Loucy (cell line): ENCODE results near the gene UBAC2.

Source experiments
- EZH2phosphoT487 ChIP-seq: fragments of 200-600 bp; IDR thresholded peaks from 2 replicates; pipeline ENCODE4 v1.6.1; 2018; ENCODE audit warnings: antibody characterized with exemption, mild to moderate bottlenecking, moderate library complexity, borderline replicate concordance
- TF ChIP-seq, protein P1 (sequence below): fragments of 200-600 bp; sonication (generic); conservative IDR thresholded peaks from 2 replicates; pipeline ENCODE4 v1.5.1; 2014; ENCODE audit warnings: mild to moderate bottlenecking, antibody characterized with exemption, low read length

GRCh38 chr13:99374169-99374991 is 173.7 kb downstream of the UBAC2 start:
- TF ChIP-seq, protein P1, sequence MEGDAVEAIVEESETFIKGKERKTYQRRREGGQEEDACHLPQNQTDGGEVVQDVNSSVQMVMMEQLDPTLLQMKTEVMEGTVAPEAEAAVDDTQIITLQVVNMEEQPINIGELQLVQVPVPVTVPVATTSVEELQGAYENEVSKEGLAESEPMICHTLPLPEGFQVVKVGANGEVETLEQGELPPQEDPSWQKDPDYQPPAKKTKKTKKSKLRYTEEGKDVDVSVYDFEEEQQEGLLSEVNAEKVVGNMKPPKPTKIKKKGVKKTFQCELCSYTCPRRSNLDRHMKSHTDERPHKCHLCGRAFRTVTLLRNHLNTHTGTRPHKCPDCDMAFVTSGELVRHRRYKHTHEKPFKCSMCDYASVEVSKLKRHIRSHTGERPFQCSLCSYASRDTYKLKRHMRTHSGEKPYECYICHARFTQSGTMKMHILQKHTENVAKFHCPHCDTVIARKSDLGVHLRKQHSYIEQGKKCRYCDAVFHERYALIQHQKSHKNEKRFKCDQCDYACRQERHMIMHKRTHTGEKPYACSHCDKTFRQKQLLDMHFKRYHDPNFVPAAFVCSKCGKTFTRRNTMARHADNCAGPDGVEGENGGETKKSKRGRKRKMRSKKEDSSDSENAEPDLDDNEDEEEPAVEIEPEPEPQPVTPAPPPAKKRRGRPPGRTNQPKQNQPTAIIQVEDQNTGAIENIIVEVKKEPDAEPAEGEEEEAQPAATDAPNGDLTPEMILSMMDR = no peak
- TF ChIP-seq EZH2phosphoT487 = no peak
